HepG2 (cell line): Measurements from ENCODE around the gene NTM. TPM values are rescaled to one million over a fixed set of nuclear protein-coding genes. Genes with fewer than 3 reads are reported as not detected.

ENCODE experiments used
- ATAC-seq: fragments of 200-7000 bp; cut with Tn5 transposase; 3 replicates; pipeline ENCODE4 v1.9.1; 2020; ENCODE audit warnings: mild to moderate bottlenecking, moderate library complexity
- BruUV-seq: library from RNA; stranded (reverse); fragments of 400-500 nt; replicated peaks from 2 replicates; lab custom pipeline; 2021; lab: Mats Ljungman, UMichigan
- CTCF ChIA-PET: fragments of 300-600 bp; formaldehyde crosslinking; extraction: SDS; loops from one replicate; lab custom pipeline; 2021; ENCODE audit warnings: low total read pairs, inconsistent platforms, low intra/inter-chr PET ratio; lab: Yijun Ruan, JAX
- POLR2A ChIA-PET: fragments of 350-600 bp; sonication (Branson Sonifier 250); formaldehyde crosslinking; loops from one replicate; lab custom pipeline; 2020; ENCODE audit warnings: antibody characterized with exemption, inconsistent platforms; lab: Yijun Ruan, JAX
- DNase-seq: peaks from one replicate; pipeline ENCODE4 v3.0.0-alpha.2; 2015; ENCODE audit warnings: low spot score
- FAIRE-seq: peaks from 3 replicates; lab custom pipeline; 2011; peaks lifted over from hg19 to GRCh38; lab: Jason Lieb, UNC
- H2AFZ ChIP-seq: one replicate; pipeline ENCODE4 v1.6.1; 2011; ENCODE audit warnings: low read length, inconsistent platforms
- H3K27ac ChIP-seq: fragments of 300-600 bp; 3 replicates; pipeline ENCODE4 v1.8.0; 2011; ENCODE audit warnings: mixed run types, mild to moderate bottlenecking, mixed read lengths, low read length, inconsistent platforms; ENCODE audit not compliant: insufficient read depth; ENCODE audit errors: extremely low read length
- H3K27me3 ChIP-seq, 2 experiments: fragments of 200-600 bp in 1 of 2; 2 replicates in 1 of 2; 3 replicates in 1 of 2; pipeline versions ENCODE4 v1.6.0 to v1.8.0; 2011; ENCODE audit warnings: low read length in 2 of 2, mild to moderate bottlenecking in 2 of 2, moderate library complexity in 2 of 2, inconsistent platforms in 1 of 2; ENCODE audit not compliant: insufficient read depth in 2 of 2, control insufficient read depth in 1 of 2
- H3K36me3 ChIP-seq, 2 experiments: fragments of 200-600 bp in 1 of 2; replicated peaks in 1 of 2; 2 replicates in 1 of 2; 3 replicates in 1 of 2; pipeline versions ENCODE4 v1.5.1 to v1.8.0; 2011; ENCODE audit warnings: low read length in 2 of 2, inconsistent platforms in 1 of 2; ENCODE audit not compliant: insufficient read depth in 2 of 2, control insufficient read depth in 1 of 2
- H3K4me1 ChIP-seq: 2 replicates; pipeline ENCODE4 v1.5.1; 2012; ENCODE audit warnings: low read length, inconsistent platforms; ENCODE audit not compliant: insufficient read depth
- H3K4me2 ChIP-seq: 2 replicates; pipeline ENCODE4 v1.6.0; 2011; ENCODE audit warnings: low read depth, low read length, inconsistent platforms
- H3K4me3 ChIP-seq, 3 experiments: fragments of 200-600 bp in 1 of 3; sonication (generic), shearing (Covaris generic) in 1 of 3; replicated peaks in 1 of 3; 2 replicates each; pipeline ENCODE4 v1.5.1; 2011 to 2016; ENCODE audit warnings: low read length in 3 of 3, inconsistent platforms in 2 of 3, low read depth in 2 of 3, mild to moderate bottlenecking in 2 of 3, control low read depth in 1 of 3, mixed read lengths in 1 of 3; ENCODE audit not compliant: insufficient read depth in 1 of 3
- H3K79me2 ChIP-seq: one replicate; pipeline ENCODE4 v1.6.1; 2011; ENCODE audit warnings: low read length, inconsistent platforms; ENCODE audit not compliant: insufficient read depth
- H3K9ac ChIP-seq: 2 replicates; pipeline ENCODE4 v1.6.0; 2011; ENCODE audit warnings: mild to moderate bottlenecking, low read depth, low read length, inconsistent platforms; ENCODE audit not compliant: insufficient read depth
- H3K9me3 ChIP-seq: 2 replicates; pipeline ENCODE4 v1.5.1; 2012; ENCODE audit warnings: mild to moderate bottlenecking, low read length
- H4K20me1 ChIP-seq: 2 replicates; pipeline ENCODE4 v1.6.0; 2011; ENCODE audit warnings: inconsistent platforms, mild to moderate bottlenecking, low read length, moderate library complexity; ENCODE audit not compliant: insufficient read depth
- GATAD2A ChIP-seq: IDR thresholded peaks from 2 replicates; pipeline ENCODE4 v1.6.1; 2016
- HHEX ChIP-seq: IDR thresholded peaks from 2 replicates; pipeline ENCODE4 v1.6.1; 2016; ENCODE audit warnings: control low read depth
- NFYB ChIP-seq: sonication (generic); formaldehyde crosslinking; IDR thresholded peaks from 2 replicates; pipeline ENCODE4 v1.4.0; 2020; ENCODE audit warnings: missing genetic modification reagents
- NR2F2 ChIP-seq: IDR thresholded peaks from 2 replicates; pipeline ENCODE4 v1.6.1; 2012; ENCODE audit warnings: low read depth, inconsistent platforms, borderline replicate concordance
- PHF21A ChIP-seq: sonication (generic); formaldehyde crosslinking; IDR thresholded peaks from 2 replicates; pipeline ENCODE4 v1.5.0; 2020; ENCODE audit warnings: mild to moderate bottlenecking, missing genetic modification reagents
- POLR2A ChIP-seq, 2 experiments: IDR thresholded peaks; 2 replicates each; pipeline ENCODE4 v1.6.1; 2011; ENCODE audit warnings: low read depth in 2 of 2, low read length in 2 of 2, mild to moderate bottlenecking in 1 of 2, moderate library complexity in 1 of 2; ENCODE audit not compliant: insufficient read depth in 1 of 2
- POLR2AphosphoS2 ChIP-seq: IDR thresholded peaks from 2 replicates; pipeline ENCODE4 v1.6.1; 2011; ENCODE audit warnings: low read depth, low read length, improper control_type of control experiment
- TP53 ChIP-seq: sonication (generic); formaldehyde crosslinking; conservative IDR thresholded peaks from 2 replicates; pipeline ENCODE4 v1.4.0; 2020; ENCODE audit warnings: missing genetic modification reagents
- ZKSCAN5 ChIP-seq: sonication (generic); formaldehyde crosslinking; IDR thresholded peaks from 2 replicates; pipeline ENCODE4 v1.5.1; 2020; ENCODE audit warnings: mild to moderate bottlenecking, missing genetic modification reagents
- ZKSCAN8 ChIP-seq: IDR thresholded peaks from 2 replicates; pipeline ENCODE4 v1.6.1; 2016; ENCODE audit warnings: borderline replicate concordance, missing genetic modification reagents, missing compliant biosample characterization
- ZNF367 ChIP-seq: sonication (generic); formaldehyde crosslinking; IDR thresholded peaks from 2 replicates; pipeline ENCODE4 v1.4.0; 2020; ENCODE audit warnings: missing genetic modification reagents, borderline replicate concordance
- ZNF790 ChIP-seq: sonication (generic); formaldehyde crosslinking; IDR thresholded peaks from 2 replicates; pipeline ENCODE4 v1.8.0; 2022; ENCODE audit warnings: missing genetic modification reagents, mild to moderate bottlenecking, borderline replicate concordance
- WGBS: methylation state at CpG from one replicate; pipeline ENCODE4 v1.1.6; 2017; ENCODE audit warnings: low lambda C conversion rate; 5-methylcytosine and 5-hydroxymethylcytosine counted together
- in situ Hi-C: cut with HindIII; loops from 2 replicates; pipeline ENCODE4 v1.10.0; 2017; ENCODE audit warnings: low pct_unique_long_range_greater_than_20kb; ENCODE audit not compliant: extremely low pct_ligation_motif_present
- intact Hi-C: fragments of 100-400 bp; cut with micrococcal nuclease; formaldehyde crosslinking; loops from one replicate; pipeline ENCODE4 v1.10.0; 2022; ENCODE audit not compliant: unreplicated experiment
- polyA plus RNA-seq, 8 experiments: library from polyadenylated mRNA; depleted of rRNA in 3 of 8; stranded (reverse) in 7 of 8; unstranded in 1 of 8; fragments of >200 nt; fragmentation: Illumina TruSeq in 4 of 8; extraction: Trizol in 4 of 8; gene quantifications; 2 replicates each; pipeline versions ENCODE4 v1.2.1 to v1.2.3, GENCODE V29; 2011 to 2016; ENCODE audit warnings: low read depth in 4 of 8, missing spikeins in 1 of 8, mixed read lengths in 1 of 8; ENCODE audit not compliant: insufficient read depth in 1 of 8
- total RNA-seq, 5 experiments: library from RNA; depleted of rRNA; stranded (reverse); fragments of >200 nt; fragmentation: Illumina TruSeq; extraction: Trizol; gene quantifications; 2 replicates each; pipeline ENCODE4 v1.2.3, GENCODE V29; 2016; ENCODE audit warnings: low read depth in 1 of 5
- TF ChIP-seq, protein P1 (sequence below): sonication (generic); formaldehyde crosslinking; IDR thresholded peaks from 2 replicates; pipeline ENCODE4 v1.9.0; 2021; ENCODE audit warnings: missing genetic modification reagents, mild to moderate bottlenecking, borderline replicate concordance
- TF ChIP-seq, protein P2 (sequence below): sonication (generic); formaldehyde crosslinking; IDR thresholded peaks from 2 replicates; pipeline ENCODE4 v1.5.0; 2020; ENCODE audit warnings: mild to moderate bottlenecking, missing genetic modification reagents, borderline replicate concordance

Gene NTM
- total and polyA plus RNA-seq, 2 of the 13 experiments (the other 11 are each of a cell fraction or from before 2014, with no cell fraction given) = not detected

DNA sequence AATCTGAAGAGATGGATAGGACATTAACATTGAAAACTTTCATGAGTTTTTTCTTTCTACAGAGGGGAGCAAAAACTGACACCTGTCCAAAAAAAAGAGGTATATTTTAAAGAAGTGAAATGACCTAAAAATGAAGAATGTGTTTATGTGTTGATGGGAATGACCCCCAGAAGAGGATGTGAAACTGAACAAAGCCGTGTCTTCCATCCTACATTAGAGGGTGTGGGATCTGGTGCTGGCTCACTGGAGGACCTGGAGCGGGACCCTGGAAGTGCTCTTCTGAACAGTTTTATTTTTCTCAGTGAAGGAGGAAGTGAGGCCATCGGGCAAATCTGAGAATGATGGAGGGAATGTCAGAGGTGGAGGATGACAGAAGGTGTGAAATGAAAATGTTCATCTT is 470.1 kb downstream of the NTM start (continued):
- TF ChIP-seq, protein P1, sequence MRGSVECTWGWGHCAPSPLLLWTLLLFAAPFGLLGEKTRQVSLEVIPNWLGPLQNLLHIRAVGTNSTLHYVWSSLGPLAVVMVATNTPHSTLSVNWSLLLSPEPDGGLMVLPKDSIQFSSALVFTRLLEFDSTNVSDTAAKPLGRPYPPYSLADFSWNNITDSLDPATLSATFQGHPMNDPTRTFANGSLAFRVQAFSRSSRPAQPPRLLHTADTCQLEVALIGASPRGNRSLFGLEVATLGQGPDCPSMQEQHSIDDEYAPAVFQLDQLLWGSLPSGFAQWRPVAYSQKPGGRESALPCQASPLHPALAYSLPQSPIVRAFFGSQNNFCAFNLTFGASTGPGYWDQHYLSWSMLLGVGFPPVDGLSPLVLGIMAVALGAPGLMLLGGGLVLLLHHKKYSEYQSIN (CRISPR knock-in tag) = no peak
- TF ChIP-seq HHEX (no peak), ZKSCAN8 (CRISPR knock-in tag) (no peak), ZKSCAN5 (no peak), TP53 (CRISPR knock-in tag) (no peak), POLR2A (IDR thresholded peaks at IDR 0.05; ENCODE audit: insufficient read depth in 1 of 2, low read depth in 2 of 2, low read length in 2 of 2) (no peak), ZNF367 (CRISPR knock-in tag) (no peak), ZNF790 (CRISPR knock-in tag) (no peak), GATAD2A (no peak)

DNA sequence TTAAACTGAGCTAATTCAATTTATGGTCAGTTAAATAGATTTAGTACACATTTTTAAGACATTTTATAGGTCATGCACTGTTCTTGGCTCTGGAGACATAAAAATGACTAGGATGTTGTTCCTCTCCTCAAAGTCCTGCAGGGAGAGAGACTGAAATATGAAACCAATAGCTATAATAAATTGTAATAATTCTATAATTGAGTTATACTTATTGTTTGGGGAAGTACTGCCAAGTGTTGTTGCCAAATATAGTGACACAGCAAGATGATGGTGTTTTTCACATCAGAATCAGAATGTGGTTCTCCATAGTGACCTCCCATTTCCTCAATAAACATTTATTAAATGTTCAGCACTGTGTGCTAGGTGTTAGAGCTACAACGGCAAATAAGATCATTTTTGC is 470.6 kb downstream of the NTM start:
- Histone ChIP-seq H2AFZ (no peak overlapping the region), H4K20me1 (no peaks in the 10 kb centered on the region), H3K27ac (no peak overlapping the region), H3K36me3 (no peaks in the 10 kb centered on the region)
- CTCF ChIA-PET = no interaction called here
- TF ChIP-seq NFYB (CRISPR knock-in tag) (no peak), PHF21A (CRISPR knock-in tag) (no peak), NR2F2 (no peak), POLR2AphosphoS2 (no peak)
- TF ChIP-seq, protein P2, sequence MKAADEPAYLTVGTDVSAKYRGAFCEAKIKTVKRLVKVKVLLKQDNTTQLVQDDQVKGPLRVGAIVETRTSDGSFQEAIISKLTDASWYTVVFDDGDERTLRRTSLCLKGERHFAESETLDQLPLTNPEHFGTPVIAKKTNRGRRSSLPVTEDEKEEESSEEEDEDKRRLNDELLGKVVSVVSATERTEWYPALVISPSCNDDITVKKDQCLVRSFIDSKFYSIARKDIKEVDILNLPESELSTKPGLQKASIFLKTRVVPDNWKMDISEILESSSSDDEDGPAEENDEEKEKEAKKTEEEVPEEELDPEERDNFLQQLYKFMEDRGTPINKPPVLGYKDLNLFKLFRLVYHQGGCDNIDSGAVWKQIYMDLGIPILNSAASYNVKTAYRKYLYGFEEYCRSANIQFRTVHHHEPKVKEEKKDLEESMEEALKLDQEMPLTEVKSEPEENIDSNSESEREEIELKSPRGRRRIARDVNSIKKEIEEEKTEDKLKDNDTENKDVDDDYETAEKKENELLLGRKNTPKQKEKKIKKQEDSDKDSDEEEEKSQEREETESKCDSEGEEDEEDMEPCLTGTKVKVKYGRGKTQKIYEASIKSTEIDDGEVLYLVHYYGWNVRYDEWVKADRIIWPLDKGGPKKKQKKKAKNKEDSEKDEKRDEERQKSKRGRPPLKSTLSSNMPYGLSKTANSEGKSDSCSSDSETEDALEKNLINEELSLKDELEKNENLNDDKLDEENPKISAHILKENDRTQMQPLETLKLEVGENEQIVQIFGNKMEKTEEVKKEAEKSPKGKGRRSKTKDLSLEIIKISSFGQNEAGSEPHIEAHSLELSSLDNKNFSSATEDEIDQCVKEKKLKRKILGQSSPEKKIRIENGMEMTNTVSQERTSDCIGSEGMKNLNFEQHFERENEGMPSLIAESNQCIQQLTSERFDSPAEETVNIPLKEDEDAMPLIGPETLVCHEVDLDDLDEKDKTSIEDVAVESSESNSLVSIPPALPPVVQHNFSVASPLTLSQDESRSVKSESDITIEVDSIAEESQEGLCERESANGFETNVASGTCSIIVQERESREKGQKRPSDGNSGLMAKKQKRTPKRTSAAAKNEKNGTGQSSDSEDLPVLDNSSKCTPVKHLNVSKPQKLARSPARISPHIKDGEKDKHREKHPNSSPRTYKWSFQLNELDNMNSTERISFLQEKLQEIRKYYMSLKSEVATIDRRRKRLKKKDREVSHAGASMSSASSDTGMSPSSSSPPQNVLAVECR (CRISPR knock-in tag) = no peak
- TF ChIP-seq, all 625 proteins: peak for 0
- no peak overlapping the region for H3K4me3 ChIP-seq
- intact Hi-C loops (no loop called here), in situ Hi-C loops (no loop called here)
- POLR2A ChIA-PET = no interaction called here
- no peak overlapping the region for H3K4me2 ChIP-seq
- WGBS = 0% methylated on average over 1 of the region's 1 CpG
- no peaks in the 10 kb centered on the region for H3K9me3 ChIP-seq
- H3K79me2 ChIP-seq = no peaks in the 10 kb centered on the region
- no peak for FAIRE-seq
- no TSS peak for BruUV-seq
- no peak overlapping the region for H3K9ac ChIP-seq
- ATAC-seq = no peak
- no peak for DNase-seq
- no peaks in the 10 kb centered on the region for H3K27me3 ChIP-seq
- H3K4me1 ChIP-seq = no peaks in the 10 kb centered on the region
